GM19452 (cell line): ENCODE measurements around the gene SELENOW.

Source experiments
- ATAC-seq: cut with Tn5 transposase; IDR thresholded peaks from one replicate; pipeline ENCODE4 v1.9.1; 2021; ENCODE audit not compliant: unreplicated experiment

SELENOW gene

DNA sequence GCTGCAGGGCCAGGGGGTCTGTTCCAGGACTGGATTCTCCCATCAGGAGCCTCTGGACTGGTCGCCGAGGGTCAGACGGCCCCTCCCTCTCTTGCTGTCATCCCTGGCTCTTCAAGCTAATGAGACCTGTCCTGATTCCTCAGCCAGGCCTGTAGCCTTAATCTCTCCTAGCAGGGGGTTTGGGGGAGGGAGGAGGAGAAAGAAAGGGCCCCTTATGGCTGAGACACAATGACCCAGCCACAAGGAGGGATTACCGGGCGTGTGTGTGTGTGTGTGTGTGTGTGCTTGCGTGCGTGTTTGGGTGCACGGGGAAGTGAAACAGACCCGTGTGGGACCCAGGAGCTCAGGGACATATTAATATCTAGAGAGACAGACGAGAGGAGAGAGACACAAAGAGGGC, 41.4 kb downstream of the SELENOW start:
- ATAC-seq: no peak

DNA sequence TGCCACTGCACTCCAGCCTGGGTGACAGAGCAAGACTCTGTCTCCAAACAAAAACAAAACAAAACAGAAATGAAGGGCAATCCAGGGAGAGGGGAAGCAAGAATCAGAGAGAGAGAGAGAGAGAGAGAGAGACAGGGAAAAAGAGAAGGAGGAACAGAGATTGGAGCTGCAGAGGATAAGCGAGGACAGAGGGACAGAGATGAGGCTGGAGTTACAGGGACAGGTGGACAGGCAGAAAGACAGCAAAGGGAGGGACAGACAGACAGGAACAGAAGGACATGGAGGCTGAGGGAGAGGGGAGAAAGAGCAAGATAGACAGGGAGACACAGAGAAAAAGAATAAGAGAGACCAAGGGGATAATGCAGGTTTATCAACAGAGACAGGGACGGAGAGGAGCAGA, 41.9 kb downstream of the SELENOW start:
- ATAC-seq: no peak

DNA sequence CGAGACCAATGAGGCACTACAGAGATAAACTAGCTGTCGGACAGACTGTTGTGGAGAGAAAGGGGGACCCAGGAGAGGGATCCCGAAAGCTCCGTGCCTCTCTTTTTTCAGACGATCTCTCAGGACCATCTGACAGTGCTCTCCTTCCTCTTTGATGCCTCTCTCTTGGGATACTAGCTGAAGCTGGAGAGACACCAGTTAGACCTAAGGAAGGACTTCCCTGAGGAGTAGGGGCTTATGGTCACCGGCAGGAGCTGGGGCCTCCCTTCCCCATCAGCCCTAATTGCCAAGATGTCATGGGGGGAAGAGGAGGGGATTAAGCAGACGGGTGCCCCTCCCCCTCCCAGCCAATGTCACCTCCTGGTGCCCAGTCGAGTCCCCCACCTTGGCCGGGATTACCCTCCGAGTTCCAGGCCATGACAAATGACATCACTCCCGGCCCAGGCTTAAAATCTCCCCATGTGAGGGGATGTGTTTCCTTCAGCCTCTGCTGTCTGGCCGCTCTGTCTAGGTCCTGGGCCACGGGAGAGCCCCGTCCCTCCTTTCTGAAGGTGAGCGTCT, 43.0 kb downstream of the SELENOW start, which contains the start of gene CRX:
CRX (plus strand) TSS at position 478 of the 561 bp plus-strand sequence. CDS start 12,507 bp downstream, outside the sequence.
- ATAC-seq: no peak

DNA sequence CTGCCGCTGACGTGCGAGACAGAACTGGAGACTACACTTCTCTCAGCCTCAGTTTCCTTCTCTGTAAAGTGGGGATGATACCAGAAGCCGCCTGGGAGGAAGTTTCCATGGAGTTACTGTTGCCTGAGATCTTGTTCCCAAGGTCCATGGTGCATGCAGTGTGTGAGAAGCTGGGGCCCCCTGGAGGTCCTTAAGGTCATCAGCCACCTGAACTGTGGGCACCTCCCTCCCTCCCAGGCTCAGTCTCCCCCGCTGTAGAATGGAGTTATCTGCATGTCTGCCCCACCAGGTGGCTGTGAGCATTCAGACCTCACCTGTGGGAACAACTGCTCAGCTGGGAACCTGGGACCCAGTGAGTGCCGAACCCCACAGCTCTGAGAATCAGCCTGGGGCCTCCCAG, 45.9 kb downstream of the SELENOW start:
- ATAC-seq: no peak

DNA sequence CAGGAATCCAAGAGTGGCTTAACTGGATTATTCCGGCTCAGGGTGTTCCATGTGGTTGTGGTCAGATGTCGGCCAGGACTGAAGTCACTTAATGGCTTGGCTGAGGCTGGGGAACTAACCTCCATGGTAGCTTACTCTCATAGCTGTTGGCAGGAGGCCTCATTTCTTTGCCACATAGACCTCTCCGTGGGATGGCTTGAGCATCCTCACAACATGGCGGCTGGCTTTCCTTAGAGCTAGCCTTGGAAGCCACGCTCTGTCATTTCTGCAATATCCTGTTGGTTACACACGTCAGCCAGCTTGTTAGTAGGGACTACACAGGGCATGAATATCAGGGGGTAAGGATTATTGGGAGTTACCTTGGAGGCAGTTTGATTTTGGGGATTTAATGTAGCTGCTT, 48.3 kb downstream of the SELENOW start:
- ATAC-seq: no peak

DNA sequence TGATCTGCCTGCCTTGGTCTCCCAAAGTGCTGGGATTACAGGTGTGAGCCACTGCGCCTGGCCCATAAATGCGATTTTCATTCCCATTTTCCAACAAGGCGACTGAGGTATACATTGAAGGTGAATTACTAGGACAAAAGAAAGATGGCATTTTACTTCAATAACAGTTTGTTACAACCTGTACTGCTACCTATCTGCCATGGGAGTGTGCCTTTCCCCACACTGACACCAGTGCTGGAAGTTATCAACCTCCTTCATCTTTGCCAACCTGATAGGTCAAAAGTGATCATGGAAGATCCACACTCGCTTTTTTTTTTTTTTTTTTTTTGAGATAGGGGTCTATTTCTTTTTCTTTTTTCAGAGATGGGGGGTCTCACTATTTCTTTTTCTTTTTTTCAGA, 54.2 kb downstream of the SELENOW start:
- no peak for ATAC-seq
